Measurements from ENCODE around the gene ZBTB16. TPM values are rescaled to one million over a fixed set of nuclear protein-coding genes. Genes with fewer than 3 reads are reported as not detected.

Gene ZBTB16
- total and polyA plus RNA-seq, 4 donors = 21.4 to 224 (median 102) TPM

DNA sequence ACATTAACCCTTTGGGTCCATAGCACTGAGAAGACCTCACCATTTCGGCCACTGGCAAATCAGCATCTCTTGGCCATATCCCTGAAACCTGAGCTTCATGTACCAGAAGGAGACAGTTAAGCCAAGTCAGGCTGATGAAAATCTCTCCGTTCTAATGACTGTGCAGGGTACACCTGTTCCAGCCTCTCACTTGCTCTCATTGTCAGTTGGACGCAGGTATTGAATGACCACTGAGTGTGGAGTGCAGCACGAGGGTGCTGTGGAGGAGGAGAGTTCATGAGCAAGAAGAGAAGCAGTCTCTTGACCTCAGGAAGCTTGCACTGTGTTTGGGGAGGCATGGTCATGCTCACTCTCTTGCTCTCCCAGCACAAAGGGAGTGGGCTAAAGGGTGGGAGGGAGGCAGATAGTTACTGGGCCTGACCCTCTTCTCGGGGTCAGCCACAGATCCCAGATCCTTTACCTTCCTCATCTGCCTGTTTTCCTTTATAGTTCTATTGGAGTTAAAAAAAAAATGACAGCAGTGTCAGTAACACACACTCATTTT is 65.2 kb downstream of the ZBTB16 start:
- peaks cover 0 to 63% (median 0%) of the 10 kb centered on the region in 5 donors for H3K4me1 ChIP-seq (ENCODE audit: control insufficient read depth in 5 of 5, insufficient read depth in 5 of 5, low read length in 5 of 5)
- 92 to 95% methylated on average over 5 of the region's 5 CpGs for WGBS, 2 donors
- H3K27me3 ChIP-seq (ENCODE audit: control insufficient read depth in 3 of 3, insufficient read depth in 3 of 3, low read length in 2 of 3) = no peaks in the 10 kb centered on the region
- no peak for ATAC-seq (ENCODE audit: insufficient read depth, low FRiP score)
- H3K27ac ChIP-seq (ENCODE audit: low read depth in 1 of 2, low read length in 1 of 2) = peak overlapping the region in 1 of 2 donors; percentile 20
- no peak overlapping the region for H3K9ac ChIP-seq (ENCODE audit: insufficient read depth in 1 of 2, low read length in 2 of 2)
- DNase-seq = no peak
- H3K9me3 ChIP-seq (ENCODE audit: control insufficient read depth in 4 of 4, insufficient read depth in 3 of 4, low read length in 3 of 4) = no peaks in the 10 kb centered on the region
- H3K4me3 ChIP-seq = no peak overlapping the region
- H3K36me3 ChIP-seq (ENCODE audit: control insufficient read depth in 4 of 4, insufficient read depth in 4 of 4, low read length in 4 of 4) = peaks cover 0 to 29% (median 5%) of the 10 kb centered on the region in 4 donors
- TF ChIP-seq CTCF (IDR thresholded peaks at IDR 0.05; ENCODE audit: control extremely low read depth, extremely low read depth) = no peak

GRCh38 chr11:114125531-114125930 is 66.0 kb downstream of the ZBTB16 start:
- TF ChIP-seq CTCF (IDR thresholded peaks at IDR 0.05; ENCODE audit: control extremely low read depth, extremely low read depth) = no peak
- no peaks in the 10 kb centered on the region for H3K27me3 ChIP-seq (ENCODE audit: control insufficient read depth in 3 of 3, insufficient read depth in 3 of 3, low read length in 2 of 3)
- H3K9ac ChIP-seq (ENCODE audit: insufficient read depth in 1 of 2, low read length in 2 of 2) = no peak overlapping the region
- ATAC-seq (ENCODE audit: insufficient read depth, low FRiP score) (no peak), DNase-seq (no peak)
- no peaks in the 10 kb centered on the region for H3K9me3 ChIP-seq (ENCODE audit: control insufficient read depth in 4 of 4, insufficient read depth in 3 of 4, low read length in 3 of 4)
- peaks cover 0 to 34% (median 5%) of the 10 kb centered on the region in 4 donors for H3K36me3 ChIP-seq (ENCODE audit: control insufficient read depth in 4 of 4, insufficient read depth in 4 of 4, low read length in 4 of 4)
- no peak overlapping the region for H3K4me3 ChIP-seq
- 93 to 95% methylated on average over 7 of the region's 7 CpGs for WGBS, 2 donors
- H3K27ac ChIP-seq (ENCODE audit: low read depth in 1 of 2, low read length in 1 of 2) = no peak overlapping the region
- H3K4me1 ChIP-seq (ENCODE audit: control insufficient read depth in 5 of 5, insufficient read depth in 5 of 5, low read length in 5 of 5) = peaks cover 0 to 63% (median 1%) of the 10 kb centered on the region in 5 donors

DNA sequence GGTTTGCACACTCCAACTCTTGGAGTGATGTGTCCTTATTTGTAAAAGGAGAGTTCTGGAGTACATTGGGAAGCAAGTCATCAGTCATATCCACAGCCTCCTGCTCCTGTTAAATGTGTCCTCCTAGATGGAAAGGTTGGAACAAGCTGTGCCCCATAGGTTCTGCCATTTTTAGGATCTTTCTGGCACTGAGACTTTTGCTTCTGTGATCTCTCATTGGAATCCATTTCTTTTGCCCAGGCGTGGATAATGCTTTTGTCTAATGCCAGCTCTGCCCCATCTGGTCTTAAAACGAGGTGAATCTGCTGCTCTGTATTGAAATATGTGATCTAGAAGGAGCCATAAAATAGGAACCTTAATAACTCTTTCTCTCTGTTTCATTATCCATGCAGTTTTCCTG is 66.4 kb downstream of the ZBTB16 start:
- Histone ChIP-seq H3K27ac (ENCODE audit: low read depth in 1 of 2, low read length in 1 of 2) (no peak overlapping the region), H3K4me1 (ENCODE audit: control insufficient read depth in 5 of 5, insufficient read depth in 5 of 5, low read length in 5 of 5) (peaks cover 0 to 65% (median 6%) of the 10 kb centered on the region in 5 donors), H3K9ac (ENCODE audit: insufficient read depth in 1 of 2, low read length in 2 of 2) (no peak overlapping the region), H3K9me3 (ENCODE audit: control insufficient read depth in 4 of 4, insufficient read depth in 3 of 4, low read length in 3 of 4) (no peaks in the 10 kb centered on the region), H3K36me3 (ENCODE audit: control insufficient read depth in 4 of 4, insufficient read depth in 4 of 4, low read length in 4 of 4) (peaks cover 0 to 32% (median 5%) of the 10 kb centered on the region in 4 donors), H3K27me3 (ENCODE audit: control insufficient read depth in 3 of 3, insufficient read depth in 3 of 3, low read length in 2 of 3) (no peaks in the 10 kb centered on the region), H3K4me3 (no peak overlapping the region)
- no peak for ATAC-seq (ENCODE audit: insufficient read depth, low FRiP score)
- no peak for TF ChIP-seq CTCF (IDR thresholded peaks at IDR 0.05; ENCODE audit: control extremely low read depth, extremely low read depth)
- no peak for DNase-seq
- 91 to 94% methylated on average over 2 of the region's 2 CpGs for WGBS, 2 donors

- no peak for DNase-seq
- H3K9me3 ChIP-seq (ENCODE audit: control insufficient read depth in 4 of 4, insufficient read depth in 3 of 4, low read length in 3 of 4) = no peaks in the 10 kb centered on the region
- no peak overlapping the region for H3K9ac ChIP-seq (ENCODE audit: insufficient read depth in 1 of 2, low read length in 2 of 2)
- peaks cover 0 to 26% (median 5%) of the 10 kb centered on the region in 4 donors for H3K36me3 ChIP-seq (ENCODE audit: control insufficient read depth in 4 of 4, insufficient read depth in 4 of 4, low read length in 4 of 4)
- no peak for TF ChIP-seq CTCF (IDR thresholded peaks at IDR 0.05; ENCODE audit: control extremely low read depth, extremely low read depth)
- no peaks in the 10 kb centered on the region for H3K27me3 ChIP-seq (ENCODE audit: control insufficient read depth in 3 of 3, insufficient read depth in 3 of 3, low read length in 2 of 3)
- H3K27ac ChIP-seq (ENCODE audit: low read depth in 1 of 2, low read length in 1 of 2) = peak overlapping the region in 1 of 2 donors; percentile 66
- peaks cover 0 to 65% (median 12%) of the 10 kb centered on the region in 5 donors for H3K4me1 ChIP-seq (ENCODE audit: control insufficient read depth in 5 of 5, insufficient read depth in 5 of 5, low read length in 5 of 5)
- ATAC-seq (ENCODE audit: insufficient read depth, low FRiP score) = no peak
- no peak overlapping the region for H3K4me3 ChIP-seq
- 75 to 86% methylated on average over 5 of the region's 5 CpGs for WGBS, 2 donors
Observed at GRCh38 chr11:114128399-114128798, 68.9 kb downstream of the ZBTB16 start.
